ENCODE results near the gene NEDD4L.
"Not testable (repeated sequence)": the region's sequence is repeated elsewhere in the genome, so short reads cannot be mapped to it uniquely, and the experiment has no call there.

NEDD4L gene

GRCh38 chr18:58407649-58408407 lies 363.8 kb downstream of the NEDD4L start:
- DNase-seq, result no peak

DNA sequence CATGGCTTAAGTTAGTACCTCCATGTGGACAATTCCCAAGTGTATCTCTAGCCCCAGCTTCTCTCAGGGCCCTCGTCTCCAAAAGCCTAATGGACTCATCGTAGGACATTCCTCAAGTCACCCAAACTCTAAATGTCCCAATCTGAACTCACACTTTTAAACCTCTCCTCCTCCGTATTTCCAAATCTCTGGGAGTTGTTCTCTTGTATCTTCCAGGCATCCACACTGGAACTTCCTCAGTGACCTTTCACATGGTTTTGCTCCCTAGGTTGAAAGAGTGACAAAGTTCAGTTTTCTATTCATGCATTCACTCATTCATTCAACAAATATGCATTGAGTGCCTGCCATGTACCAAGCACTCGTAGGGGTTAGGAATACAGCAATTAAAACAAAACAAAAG lies 364.6 kb downstream of the NEDD4L start:
- no peak for DNase-seq

GRCh38 chr18:58409802-58410445 lies 365.9 kb downstream of the NEDD4L start:
- no peak for DNase-seq

- DNase-seq, result no peak
Observed at GRCh38 chr18:58411323-58411722, 367.3 kb downstream of the NEDD4L start.

DNA sequence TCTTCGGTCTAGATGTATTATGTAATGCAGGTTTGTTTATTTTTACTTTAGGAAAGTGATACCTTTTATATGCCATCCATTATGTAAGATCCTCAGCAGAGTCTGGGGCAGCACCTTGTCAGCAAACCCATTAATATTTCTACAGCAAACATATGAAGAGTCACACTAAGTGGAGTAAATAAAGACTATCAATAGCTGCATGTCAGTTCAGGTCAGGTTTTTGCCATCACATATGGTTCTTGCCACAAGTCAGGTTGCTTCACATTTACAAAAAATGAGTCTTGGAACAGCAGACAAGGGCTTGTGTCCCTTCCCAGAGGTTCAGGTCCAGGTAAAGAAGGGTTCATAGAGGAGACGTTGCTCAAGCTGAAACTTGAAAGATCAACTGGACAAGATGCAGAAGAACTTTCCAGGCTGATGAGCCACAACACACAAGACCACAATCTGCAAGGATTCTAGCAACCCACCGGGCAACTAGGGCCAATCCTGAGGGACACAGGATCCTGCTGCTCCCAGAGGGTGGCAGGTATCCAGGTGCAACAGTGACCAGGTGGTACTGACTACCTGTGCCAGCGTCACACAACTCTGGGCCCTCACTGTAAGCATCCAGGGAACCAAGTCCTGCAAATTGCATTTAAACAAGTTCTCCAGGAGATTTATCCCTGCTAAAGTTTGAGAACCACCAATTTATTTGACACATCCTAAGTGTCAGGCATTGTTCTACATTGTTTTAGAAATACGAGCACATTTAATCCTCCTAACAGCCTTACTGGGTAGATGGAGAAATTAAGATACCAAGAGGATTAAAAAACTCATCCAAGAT lies 369.0 kb downstream of the NEDD4L start:
- DNase-seq, result no peak

GRCh38 chr18:58413667-58414628 lies 369.9 kb downstream of the NEDD4L start:
- no peak for DNase-seq

GRCh38 chr18:58416014-58416703 lies 372.1 kb downstream of the NEDD4L start:
- no peak for DNase-seq

DNA sequence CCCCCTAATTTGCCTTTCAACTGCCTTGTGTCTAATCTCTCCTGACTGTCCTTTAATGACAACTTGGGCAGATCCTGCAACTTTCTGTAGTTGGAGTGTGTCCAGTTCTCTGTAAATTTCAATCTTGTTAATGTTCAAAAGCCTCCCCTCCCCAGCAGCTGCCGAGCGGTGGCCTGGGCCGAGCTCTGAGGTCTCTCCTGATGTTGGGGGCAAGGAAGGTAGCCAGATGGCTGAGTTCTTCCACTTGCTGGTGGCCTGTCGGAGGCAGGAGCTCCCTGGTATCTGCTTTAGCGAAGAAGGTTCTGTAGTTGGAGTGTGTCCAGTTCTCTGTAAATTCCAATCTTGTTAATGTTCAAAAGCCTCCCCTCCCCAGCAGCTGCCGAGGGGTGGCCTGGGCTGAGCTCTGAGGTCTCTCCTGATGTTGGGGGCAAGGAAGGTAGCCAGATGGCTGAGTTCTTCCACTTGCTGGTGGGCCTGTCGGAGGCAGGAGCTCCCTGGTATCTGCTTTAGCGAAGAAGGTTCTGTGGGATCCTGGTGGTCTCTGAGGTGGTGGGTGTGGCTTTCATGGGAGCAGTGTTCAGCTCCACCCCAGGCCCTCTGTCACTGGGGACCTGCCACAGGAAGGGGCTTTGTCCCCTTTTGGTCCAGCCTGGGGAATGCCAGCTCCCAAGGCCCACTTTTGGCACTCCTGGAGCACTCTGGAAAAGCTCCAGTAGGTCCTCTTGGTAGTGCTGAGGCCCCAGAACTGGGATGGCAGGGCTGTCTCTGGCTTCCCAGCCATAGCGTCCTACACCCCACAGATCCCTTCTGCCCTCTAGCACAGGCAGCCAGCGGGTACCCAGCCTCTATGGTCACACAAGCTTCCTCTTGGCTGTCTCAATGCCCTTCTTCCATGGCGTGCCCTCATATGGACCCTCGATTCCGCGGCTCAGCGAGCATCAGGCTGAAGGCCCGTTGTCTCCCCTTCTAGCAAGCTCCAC lies 373.0 kb downstream of the NEDD4L start:
- DNase-seq, result no peak

- DNase-seq, result no peak
Observed at GRCh38 chr18:58417752-58418151, 373.7 kb downstream of the NEDD4L start.

GRCh38 chr18:58418361-58418760 lies 374.3 kb downstream of the NEDD4L start:
- DNase-seq, result no peak

- no peak for DNase-seq
Observed at GRCh38 chr18:58419587-58420199, 375.7 kb downstream of the NEDD4L start.

GRCh38 chr18:58426611-58427010 lies 382.6 kb downstream of the NEDD4L start:
- DNase-seq, result no peak

GRCh38 chr18:58427321-58427720 lies 383.3 kb downstream of the NEDD4L start:
- no peak for DNase-seq

DNA sequence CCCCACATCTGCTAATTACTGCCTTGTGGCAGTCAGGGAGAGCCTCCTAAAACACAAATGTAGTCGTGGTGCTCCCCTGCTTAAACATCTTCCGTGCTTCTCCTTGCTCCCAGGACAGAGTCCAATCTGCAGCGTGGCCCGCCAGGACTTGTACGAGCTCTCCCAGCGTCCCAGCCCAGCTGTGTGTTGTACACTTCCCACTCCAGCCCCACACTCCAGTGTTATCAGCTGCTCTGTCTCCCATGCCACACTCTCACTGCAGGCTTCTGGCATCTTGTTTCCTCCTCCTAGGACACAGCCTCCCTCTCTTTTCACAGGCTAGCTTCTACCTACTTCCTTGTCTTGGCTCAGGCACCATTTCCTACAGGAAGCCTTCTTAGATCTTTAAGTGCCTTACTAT lies 385.4 kb downstream of the NEDD4L start:
- DNase-seq, result no peak

DNA sequence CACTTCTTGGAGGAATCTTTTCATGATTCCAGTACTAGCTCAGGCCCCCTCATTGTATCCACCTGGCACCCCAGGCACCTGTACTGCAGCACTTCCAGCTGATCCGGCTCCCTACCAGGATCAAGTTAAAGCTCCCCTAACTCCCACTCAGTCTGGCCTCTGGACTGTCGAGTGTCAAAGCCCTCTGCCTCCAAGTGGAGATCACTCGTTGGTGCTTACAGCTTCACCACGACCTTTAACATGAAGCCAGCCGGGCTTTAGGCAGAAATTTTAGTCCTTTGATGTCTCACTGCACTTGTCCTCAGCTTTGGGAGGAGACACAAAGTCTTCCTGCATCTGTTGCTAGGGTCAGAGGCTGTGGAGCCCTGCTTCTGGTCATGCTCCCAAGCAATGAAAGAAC lies 387.2 kb downstream of the NEDD4L start:
- no peak for DNase-seq

DNA sequence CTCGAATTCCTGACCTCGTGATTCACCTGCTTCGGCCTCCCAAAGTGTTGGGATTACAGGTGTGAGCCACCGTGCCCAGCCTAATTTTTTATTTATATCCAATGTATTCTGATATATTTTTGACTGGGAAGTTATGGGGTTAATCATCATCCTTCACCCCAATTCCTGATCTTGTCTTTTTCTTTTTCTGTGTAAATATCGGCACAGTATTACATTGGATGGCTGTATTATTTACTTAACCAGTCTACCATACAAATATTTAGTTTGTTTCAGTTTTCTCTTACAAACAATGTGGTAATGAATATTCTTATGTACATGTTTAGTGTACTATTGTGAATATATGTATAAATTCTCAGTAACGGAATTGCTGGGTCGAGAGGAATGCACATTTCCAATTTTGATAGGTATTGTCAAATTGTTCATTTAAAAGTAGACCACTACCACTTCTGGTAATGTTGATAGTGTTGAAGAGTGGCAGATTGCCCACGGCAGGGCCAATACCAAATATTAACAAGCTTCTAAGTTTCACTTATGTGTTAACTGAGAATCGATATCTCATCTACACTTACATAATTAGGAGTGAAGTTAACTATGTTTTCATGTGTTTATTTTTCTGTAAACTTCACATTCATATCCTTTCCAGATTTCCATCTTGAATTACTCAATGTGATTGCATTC lies 388.2 kb downstream of the NEDD4L start:
- no peak for DNase-seq

DNA sequence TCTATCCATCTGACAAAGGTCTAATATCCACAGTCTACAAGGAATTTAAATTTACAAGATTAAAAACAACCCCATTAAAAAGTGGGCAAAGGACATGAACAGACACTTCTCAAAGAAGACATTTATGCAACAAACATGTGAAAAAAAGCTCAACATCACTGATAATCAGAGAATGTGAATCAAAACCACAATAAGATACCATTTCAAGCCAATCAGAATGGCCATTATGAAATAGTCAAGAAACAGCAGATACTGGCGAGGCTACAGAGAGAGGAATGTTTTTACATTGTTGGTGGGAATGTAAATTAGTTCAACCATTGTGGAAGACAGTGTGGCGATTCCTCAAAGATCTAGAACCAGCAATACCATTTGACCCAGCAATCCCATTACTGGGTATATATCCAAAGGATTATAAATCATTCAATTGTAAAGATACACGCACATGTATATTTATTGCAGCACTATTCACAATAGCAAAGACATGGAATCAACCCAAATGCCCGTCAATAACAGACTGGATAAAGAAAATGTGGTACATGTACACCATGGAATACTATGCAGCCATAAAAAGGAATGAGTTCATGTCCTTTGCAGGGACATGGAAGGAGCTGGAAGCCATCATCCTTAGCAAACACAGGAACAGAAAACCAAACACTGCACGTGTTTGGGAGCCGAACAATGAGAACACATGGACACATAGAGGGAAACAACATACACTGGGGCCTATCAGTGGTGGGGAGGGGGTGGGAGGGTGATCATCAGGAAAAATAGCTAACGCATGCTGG lies 391.4 kb downstream of the NEDD4L start:
- DNase-seq, result not testable (repeated sequence)

DNA sequence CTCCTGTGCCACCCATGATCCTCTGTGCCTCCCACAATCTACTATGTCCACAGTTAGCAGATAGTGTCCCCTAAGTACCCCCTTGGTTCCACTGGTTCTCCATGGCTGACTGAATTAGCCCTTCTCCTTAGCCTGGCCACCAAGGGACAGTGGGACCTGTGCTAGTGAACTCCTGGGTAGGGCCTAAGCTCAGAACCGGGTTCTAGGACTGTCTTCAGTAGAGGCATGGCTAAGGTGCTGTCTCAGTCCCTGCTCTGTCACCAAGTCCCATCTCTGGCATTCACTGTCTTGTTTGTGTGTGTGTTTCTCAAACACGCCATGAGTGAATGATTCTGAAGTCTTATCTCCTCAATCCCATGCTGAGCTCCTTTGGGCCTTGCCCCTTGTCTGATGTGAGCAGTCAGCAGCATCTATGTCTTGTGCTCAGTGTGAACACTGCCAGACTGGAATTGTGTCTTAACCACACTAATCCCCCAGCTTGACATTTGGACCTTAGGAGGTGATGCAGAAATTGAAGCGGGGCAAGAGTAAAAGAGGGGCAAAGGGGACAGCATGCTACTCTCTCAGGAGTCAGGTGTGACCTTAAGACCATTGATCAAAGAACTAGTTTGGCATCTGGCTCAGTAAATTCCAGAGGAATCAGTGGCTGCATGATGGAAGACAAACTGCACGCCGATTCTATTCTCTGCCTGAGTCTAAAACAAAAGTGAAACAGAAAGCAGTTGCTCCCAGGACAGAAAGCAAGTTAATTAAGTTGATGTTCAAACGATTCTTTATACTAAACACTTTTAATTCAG lies 394.3 kb downstream of the NEDD4L start:
- DNase-seq, result no peak
